HT1080 (cell line): Measurements from ENCODE around the gene JAG1. TPM values are rescaled to one million over a fixed set of nuclear protein-coding genes. Genes with fewer than 3 reads are reported as not detected.

Experiments used
- DNase-seq: peaks from one replicate; pipeline ENCODE4 v3.0.0-alpha.2; 2015; ENCODE audit warnings: low read depth
- total RNA-seq: library from RNA; depleted of rRNA; stranded (reverse); fragments of >200 nt; shearing (Covaris generic); gene quantifications from 2 replicates; pipeline ENCODE4 v1.2.3, GENCODE V29; 2014

Gene JAG1
- total RNA-seq, 1 experiment from 2014 or later, result 42.8 TPM

DNA sequence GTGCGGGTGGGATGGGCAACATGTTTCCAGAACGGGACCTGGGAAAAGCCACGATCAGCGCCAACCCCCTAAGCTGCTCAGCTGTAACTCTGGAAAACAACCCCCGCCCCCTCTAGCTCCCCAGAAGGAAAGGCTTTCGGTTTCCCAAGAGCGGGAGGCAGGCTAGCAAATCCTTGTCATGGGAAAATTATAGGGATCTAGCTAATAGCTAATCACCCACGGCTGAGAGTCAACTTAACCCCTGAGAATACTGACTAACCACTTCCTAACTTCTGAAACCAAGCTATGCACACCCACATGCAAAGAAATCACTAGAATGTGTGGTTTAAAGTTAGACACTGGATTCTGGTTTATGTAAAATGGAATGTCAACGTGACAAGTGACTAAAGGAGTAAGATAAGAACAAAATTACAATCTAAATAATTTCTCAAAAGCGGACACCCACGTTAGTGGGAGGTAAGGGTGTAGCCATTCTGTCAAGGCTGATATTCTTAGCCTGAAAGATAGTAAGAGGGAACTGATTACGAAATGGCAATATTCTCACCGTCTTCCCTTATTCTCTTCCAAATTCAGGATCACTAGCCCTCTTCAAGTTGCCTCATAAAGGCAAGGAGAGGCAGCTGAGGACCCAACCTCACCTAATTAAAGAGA lies 20.1 kb downstream of the JAG1 start:
- DNase-seq, result no peak

DNA sequence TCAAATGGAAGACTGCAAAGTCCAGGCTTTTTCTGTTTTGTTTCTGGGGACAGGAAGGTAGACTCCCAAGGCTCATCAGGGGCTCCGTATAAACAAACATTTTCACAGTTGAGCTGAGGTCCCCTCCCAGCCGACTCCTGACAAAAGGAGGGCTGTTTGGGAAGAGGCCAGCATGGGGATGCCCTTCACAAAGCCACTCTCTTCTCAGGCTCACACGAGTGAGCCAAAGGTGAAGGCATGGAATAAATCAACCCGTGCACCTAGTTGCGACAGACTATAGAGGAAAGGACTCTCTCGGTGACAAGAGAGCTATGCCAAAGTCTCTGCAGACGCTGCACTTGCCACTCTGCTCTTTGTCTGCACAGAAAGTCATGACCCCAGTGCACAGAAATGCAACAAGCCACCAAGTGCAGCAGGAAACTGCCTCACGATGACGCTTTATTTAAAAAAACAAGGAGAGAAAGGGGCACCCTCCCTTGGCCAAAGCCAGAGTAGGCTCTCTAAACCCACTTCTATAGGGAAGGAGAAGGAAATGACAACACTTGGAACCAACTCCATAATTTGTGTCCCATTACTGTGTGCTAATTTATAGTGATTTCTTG lies 21.0 kb downstream of the JAG1 start:
- no peak for DNase-seq

- no peak for DNase-seq
Observed at GRCh38 chr20:10652185-10652584, 21.6 kb downstream of the JAG1 start.

DNA sequence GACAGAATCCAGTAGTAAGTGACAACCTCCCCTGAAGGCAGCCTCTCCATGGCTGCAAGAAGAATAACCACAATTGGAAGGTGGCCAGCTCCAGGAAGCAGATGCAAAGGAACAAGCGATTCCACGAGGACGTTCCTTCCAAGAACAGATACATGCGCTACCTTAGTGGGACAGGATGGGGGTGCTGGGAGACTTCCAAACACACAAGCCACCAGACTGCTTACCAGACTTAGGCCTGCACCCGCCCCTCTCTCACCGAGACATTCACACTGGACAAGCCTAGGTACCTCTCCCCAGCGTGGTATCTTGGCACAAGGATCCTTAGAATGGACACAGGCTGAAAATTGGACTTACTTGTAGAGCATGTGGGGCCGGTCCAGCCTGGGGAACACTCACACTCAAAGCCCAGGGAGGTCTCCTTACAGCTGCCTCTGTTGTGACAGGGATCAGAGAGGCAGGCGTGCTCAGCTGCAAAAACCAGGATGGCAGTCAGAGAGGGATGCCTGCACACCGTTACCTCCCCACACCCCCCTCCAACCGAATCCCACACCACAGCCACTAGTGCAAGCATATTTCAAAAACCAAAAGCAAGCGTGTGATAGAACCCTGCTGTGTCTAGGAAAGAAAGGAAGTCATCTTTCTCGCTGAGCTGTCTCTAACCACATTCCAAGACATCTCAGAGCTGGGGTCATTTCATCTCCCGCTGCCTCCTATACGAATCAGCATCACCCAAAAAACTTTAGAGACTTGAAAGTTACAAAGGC lies 22.4 kb downstream of the JAG1 start:
- no peak for DNase-seq

DNA sequence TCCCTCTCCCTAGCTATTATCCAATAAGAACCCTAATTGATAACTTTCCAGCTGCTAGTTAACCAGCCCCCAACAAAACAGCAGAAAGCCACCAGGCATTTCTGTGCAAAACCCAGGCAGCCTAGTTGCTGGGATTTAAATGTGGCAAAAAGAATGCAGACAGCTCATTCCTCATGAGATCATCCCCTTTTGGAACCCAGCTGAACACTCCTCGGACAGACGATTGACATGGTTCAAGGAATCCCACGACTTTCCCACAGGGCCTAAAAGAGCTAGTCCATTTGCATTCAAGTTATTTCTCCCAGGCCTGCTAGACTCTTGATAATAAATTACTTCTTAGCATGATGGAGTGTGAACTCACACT lies 24.0 kb downstream of the JAG1 start:
- DNase-seq, result no peak

GRCh38 chr20:10649080-10649796 lies 24.6 kb downstream of the JAG1 start:
- DNase-seq, result no peak

- peak; percentile 55 for DNase-seq
Observed at GRCh38 chr20:10648651-10649050, 25.1 kb downstream of the JAG1 start.

DNA sequence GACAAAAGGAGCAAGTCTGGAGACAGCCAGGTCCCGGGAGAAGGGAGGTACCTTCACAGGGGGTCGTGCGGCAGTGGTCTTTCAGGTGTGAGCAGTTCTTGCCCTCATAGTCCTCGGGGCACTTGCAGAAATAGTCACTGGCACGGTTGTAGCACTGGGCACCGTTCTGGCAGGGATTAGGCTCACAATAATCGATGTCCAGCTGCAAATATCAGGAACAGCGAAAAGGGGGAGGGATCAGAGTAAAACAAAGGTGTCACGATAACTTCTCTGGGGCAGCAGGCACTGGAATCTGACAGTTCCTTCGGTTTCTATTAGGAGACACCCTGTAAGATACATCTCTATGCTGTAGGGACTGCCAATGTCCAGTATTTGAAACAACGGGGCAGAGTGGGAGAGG lies 25.9 kb downstream of the JAG1 start:
- DNase-seq, result no peak

GRCh38 chr20:10647471-10647870 lies 26.3 kb downstream of the JAG1 start:
- no peak for DNase-seq

GRCh38 chr20:10646886-10647420 lies 26.8 kb downstream of the JAG1 start:
- DNase-seq, result no peak

GRCh38 chr20:10646006-10646405 lies 27.8 kb downstream of the JAG1 start:
- no peak for DNase-seq

DNA sequence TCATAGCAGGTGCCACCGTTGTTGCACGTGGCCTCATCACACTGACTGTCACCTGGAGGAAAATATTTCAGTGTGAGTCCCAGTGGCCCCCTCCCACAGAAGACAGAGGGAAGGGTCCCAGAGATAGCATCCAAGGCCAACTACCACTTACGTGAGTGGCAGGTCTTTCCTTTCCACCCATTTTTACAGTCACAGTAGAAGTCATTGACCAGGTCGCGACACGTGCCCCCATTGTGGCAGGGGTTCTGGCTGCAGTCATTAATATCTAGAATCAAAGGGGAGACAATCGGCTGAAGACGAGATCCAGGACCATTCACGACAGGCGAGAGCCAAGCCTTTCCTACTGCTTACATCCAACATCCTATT lies 28.6 kb downstream of the JAG1 start:
- no peak for DNase-seq

DNA sequence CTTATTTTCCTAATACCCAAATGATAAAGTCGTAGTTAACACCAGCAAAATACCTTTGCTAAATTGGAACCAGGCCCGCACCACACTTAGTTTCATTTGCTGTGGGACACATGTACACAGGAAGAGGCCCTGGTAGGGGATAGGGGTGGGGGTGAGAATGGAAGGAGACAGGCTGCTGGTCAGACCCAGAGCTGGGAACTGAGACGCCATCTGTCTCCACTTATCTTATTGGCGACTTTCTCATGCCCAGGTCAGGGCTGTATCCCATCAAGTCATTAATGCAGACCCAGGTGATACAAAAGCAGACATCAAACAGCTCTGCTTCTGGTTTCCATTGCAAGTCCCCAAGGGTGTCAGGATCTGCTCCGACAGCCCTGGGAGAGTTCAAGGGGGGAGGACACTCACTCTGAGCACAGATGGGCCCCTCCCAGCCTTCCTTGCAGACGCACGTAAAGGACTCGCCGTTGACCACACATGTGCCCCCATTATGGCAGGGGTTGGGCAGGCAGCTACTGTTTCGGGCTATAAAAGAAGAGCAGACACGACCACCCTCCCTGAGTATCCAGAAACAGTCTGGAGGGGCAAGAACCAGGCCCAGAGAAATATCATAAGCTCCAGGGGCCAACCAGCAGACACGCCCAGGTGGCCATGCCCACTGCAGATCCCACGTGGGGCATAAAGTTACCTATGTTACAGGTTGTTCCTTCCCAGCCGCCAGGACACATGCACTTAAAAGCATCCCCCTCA lies 29.2 kb downstream of the JAG1 start:
- DNase-seq, result no peak

DNA sequence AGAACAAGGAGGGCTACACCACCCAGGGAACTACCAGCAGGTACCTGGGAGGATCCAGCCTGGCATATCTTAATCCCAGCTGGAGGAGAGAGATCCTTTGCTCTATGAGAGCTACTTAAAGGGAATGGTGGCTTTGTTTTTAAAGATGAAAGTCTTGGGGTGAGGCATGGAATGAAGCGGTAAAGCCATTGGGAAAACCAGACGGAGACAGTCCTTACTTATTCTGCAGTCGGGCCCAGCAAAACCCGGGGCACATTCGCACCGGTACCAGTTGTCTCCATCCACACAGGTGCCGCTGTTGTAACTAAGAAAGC lies 30.3 kb downstream of the JAG1 start:
- no peak for DNase-seq

- peak; percentile 32 for DNase-seq
Observed at GRCh38 chr20:10642856-10643559, 30.8 kb downstream of the JAG1 start.

GRCh38 chr20:10641893-10642292 lies 31.9 kb downstream of the JAG1 start:
- DNase-seq, result no peak

- no peak for DNase-seq
Observed at GRCh38 chr20:10641467-10641866, 32.3 kb downstream of the JAG1 start.

- DNase-seq, result no peak
Observed at GRCh38 chr20:10640897-10641296, 32.9 kb downstream of the JAG1 start.

DNA sequence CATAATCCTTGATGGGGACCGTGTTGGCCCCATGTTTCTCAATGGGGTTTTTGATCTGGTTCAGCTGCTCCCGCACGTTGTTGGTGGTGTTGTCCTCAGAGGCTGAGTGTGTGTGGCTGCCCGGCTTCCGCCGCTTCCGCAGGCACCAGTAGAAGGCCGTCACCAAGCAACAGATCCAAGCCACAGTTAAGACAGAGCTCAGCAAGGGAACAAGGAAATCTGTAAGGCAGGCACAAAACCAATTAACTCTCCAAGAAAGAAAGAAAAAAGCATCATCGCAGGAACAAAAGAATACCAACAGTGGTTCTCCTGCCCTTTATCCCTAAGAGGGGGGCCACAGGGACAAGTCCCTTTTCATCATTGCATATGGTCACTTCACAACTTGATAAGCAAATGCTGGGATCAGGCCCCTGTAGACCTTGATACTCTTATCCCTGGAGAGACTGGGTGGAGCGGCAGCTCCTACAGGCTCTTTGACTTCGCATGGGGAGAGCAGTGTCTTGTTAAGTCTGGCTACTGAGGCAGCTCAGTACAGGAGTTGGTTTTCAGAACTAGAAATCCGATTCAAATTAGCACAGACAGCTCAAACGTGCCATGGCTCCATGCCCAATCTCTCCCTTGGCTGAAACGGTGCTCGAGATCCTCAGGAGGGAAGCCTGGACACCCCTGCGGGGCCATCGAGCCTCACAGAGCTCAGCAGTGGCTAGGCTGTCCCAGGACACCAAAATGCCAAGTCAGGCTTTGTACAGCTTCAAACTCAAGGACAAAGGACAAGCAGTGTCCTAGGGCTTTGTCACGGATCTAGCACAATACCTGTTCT lies 33.9 kb downstream of the JAG1 start:
- no peak for DNase-seq
